Mammary epithelial cell (primary cell): ENCODE measurements around the gene SLC8A1.

Source experiments
- EZH2 ChIP-seq: IDR thresholded peaks from 2 replicates; pipeline ENCODE4 v1.6.1; 2012; ENCODE audit warnings: low read length, inconsistent platforms, borderline replicate concordance
- TF ChIP-seq, protein P1 (sequence below), 2 donors: IDR thresholded peaks in 1 of 2; conservative IDR thresholded peaks in 1 of 2; 2 replicates each; pipeline ENCODE4 v1.5.1; 2011 to 2012; ENCODE audit warnings: inconsistent platforms in 2 of 2, low read length in 2 of 2, mild to moderate bottlenecking in 2 of 2, control low read depth in 1 of 2, low read depth in 1 of 2; ENCODE audit not compliant: insufficient read depth in 1 of 2; ENCODE audit errors: extremely low read depth in 1 of 2

DNA sequence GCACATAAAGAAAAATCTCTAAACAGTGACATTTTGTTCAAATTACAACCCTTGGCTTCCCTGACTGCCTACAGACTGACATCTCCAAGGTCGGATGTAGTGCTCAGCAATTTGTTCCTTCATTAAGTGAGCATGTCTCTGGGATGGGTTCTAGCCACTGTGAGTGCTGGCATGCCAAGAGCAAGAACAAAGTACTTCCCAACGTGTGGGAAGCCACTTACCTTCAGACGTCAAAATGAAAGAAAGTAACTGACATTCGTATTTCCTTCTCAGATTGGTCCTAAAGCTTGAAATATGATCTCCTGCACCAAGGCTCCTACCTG lies 193.8 kb downstream of the SLC8A1 start:
- TF ChIP-seq EZH2, result no peak
- TF ChIP-seq, protein P1, sequence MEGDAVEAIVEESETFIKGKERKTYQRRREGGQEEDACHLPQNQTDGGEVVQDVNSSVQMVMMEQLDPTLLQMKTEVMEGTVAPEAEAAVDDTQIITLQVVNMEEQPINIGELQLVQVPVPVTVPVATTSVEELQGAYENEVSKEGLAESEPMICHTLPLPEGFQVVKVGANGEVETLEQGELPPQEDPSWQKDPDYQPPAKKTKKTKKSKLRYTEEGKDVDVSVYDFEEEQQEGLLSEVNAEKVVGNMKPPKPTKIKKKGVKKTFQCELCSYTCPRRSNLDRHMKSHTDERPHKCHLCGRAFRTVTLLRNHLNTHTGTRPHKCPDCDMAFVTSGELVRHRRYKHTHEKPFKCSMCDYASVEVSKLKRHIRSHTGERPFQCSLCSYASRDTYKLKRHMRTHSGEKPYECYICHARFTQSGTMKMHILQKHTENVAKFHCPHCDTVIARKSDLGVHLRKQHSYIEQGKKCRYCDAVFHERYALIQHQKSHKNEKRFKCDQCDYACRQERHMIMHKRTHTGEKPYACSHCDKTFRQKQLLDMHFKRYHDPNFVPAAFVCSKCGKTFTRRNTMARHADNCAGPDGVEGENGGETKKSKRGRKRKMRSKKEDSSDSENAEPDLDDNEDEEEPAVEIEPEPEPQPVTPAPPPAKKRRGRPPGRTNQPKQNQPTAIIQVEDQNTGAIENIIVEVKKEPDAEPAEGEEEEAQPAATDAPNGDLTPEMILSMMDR (conservative IDR thresholded peaks at IDR 0.05 in 1 of 2, IDR thresholded peaks at IDR 0.05 in 1 of 2; ENCODE audit: extremely low read depth in 1 of 2, insufficient read depth in 1 of 2, low read depth in 1 of 2, low read length in 2 of 2), result no peak
